Frontal cortex (tissue), 4 donors: ENCODE data around the gene GZF1. TPM values are rescaled to one million over a fixed set of nuclear protein-coding genes. Genes with fewer than 3 reads are reported as not detected.
"Not testable (repeated sequence)": the region's sequence is repeated elsewhere in the genome, so short reads cannot be mapped to it uniquely, and the experiment has no call there.

Experiments
- DNase-seq, 2 donors: peaks; one replicate each; pipeline ENCODE4 v3.0.0; 2012; ENCODE audit warnings: low spot score in 2 of 2
- FAIRE-seq: peaks from 2 replicates; lab custom pipeline; 2012; peaks lifted over from hg19 to GRCh38; lab: Jason Lieb, UNC
- total RNA-seq: library from RNA; depleted of rRNA; stranded (reverse); fragments of >200 nt; gene quantifications from one replicate; pipeline ENCODE4 v1.2.3, GENCODE V29; 2014
- donor health status: control.
- donor health status: control.
- donor health status: control.

Gene GZF1
- total RNA-seq, 1 donor from 2014 or later = 17.9 TPM

DNA sequence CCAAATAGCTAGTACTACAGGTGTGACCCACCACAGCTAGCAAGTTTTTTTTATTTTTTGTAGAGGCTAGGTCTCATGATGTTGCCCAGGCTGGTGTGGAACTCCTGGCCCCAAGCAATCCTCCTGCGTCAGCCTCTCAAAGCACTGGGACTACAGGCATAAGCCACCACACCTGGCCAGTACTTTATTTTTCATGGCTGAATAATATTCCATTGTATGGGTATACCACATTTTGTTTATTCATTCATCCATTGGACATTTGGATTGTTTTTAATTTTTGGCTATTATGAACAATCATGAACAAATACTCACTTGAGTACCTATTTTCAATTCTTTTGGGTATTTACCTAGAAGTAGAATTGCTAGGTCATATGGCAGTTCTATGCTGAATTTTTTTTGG is 18.4 kb upstream of the GZF1 start:
- no peak for DNase-seq
- FAIRE-seq = no peak

DNA sequence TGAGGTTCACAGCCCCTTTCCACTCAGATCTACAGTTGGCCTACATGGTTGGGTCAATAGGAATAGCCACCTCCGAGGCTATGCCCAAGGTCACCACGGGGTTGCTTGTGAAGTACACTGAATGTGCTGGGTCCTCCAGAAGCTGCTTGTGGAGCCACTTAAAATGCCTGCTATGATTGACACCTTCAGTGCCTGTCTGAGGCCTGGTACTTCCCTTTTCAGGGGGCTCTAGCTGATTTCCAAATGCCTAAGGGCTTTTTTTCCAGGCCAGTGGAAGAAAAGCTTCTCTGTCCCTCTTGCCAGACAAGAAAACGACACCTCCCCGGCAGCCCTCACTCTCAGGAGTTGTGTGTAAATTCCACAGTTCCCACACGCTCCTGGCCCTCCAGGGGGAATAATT is 17.6 kb upstream of the GZF1 start:
- FAIRE-seq (no peak), DNase-seq (no peak)

DNA sequence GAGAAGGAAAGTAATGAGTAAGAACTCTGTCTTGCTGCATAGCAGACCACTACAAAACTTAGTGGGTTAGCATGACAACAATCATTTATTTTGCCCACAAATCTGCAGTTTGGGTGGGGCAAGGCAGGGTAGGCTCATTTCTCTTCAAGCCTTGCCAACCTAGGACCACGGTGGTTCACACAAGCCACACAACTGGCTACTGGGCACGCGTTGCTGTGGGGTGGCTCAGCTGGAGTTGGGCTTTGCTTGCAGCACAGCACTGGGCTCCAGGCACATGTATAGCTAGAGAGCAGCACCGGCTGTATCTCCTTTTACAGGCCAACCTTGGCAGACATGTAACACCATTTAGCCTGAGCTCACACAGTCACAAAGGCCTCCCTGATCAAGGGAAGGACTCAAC is 16.0 kb upstream of the GZF1 start:
- FAIRE-seq (no peak), DNase-seq (no peak)

DNA sequence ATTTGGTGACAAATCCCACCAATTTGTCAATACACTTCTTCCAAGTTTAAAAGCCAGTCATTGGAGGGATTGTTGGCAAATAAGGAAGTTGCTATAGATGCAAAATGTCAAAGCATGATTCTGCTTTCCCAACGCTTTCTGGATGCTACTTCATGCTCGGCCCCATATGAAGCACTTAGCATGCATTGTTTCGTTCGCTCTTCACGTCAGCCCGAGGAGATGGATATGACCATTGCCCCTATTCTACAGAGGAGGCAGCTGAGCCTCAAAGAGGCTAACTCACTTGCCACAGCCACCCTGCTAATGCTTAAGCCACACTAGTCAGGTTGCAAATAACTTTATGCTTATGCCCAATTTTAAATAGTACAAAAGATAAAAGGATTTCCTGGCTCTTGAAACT is 14.2 kb upstream of the GZF1 start:
- DNase-seq (no peak), FAIRE-seq (no peak)

DNA sequence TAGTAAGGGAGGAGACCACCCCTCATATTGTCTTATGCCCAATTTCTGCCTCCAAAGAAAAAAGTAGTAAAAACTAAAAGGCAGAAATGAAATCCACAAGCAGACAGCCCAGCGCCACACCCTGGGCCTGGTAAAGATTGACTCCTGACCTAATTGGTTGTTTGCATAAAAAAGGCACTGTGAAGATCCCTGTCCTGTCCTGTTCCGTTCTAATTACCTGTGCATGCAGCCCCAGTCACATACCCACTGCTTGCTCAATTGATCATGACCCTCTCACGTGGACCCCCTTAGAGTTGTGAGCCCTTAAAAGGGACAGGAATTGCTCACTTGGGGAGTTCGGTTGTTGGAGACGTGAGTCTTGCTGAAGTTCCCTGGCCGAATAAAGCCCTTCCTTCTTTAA is 13.5 kb upstream of the GZF1 start:
- DNase-seq, FAIRE-seq: not testable (repeated sequence)

DNA sequence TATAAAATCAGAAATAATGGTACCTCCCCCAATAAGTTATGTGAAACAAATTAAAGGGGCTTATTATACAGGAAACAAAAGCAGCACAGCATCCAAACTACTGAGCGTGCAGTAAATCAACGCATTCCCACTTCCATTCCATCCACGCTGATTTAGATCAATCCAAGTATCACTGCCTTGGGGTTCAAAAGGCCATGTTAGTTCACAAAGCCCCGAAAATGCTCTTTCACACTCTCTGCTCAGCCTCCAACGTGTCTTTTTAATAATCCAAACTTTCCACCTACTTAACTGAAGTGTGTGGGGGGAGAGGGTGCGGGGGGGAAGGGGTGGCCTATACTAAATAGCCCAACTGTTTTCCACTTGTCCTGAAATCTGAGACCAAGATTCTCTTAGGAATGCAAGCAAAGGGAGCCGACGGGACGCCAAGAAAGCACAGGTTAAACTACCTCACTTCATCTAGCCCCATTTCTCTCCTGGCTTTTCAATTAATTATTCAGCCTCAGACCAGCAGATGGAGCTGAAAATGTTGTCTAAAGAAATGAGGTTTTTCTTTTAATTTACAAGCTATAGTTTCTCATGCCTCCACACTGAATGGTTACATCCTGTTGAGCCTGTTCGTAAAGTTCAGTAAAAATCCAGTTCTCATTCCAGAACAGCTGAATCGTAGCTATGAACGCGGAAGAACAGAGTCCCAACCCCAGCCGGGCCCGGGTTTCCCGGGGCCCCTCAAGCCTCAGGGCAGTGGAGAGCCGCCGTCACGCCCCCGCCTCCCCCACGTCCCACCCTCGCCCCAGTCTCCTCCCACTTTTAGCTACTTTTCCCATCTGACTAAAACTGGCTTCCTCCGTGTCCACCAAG is 12.4 kb upstream of the GZF1 start:
- FAIRE-seq = no peak
- DNase-seq = peak in 1 of 2 donors; percentile 74

DNA sequence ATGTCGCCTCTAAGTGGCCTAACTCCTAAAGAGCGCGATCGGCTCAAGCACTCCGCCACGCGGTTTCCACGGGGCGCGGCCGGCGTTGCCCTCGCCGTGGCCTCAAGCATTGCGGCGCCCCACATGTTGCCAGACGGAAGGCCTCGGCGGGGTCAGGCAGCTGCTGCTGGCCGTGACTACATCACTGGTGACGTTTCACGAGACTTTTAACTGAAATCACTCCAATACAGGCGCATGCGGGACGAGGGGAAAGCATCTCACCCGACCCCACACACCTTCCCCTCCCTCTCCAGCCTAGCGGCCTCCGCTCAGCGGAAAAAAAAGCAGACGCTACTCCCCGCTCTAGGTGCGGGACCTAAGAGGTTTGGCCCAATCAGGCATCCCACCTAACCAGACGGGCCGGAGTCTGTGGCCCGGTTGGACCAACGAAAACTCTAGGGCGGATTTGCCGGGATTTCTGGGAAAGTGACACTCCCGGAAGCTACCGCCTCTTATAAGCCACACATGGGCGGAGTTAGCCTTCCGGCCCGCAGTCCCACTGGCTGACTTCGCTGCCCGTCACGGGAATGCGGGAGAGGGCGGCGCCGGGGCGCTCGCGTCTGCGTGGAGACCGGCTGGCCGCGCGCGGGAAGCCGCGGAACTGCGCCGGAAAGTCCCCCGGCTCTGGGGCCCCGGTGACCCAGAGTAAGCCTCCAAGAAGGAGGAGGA is 11.6 kb upstream of the GZF1 start, which contains the start of gene NXT1:
Gene NXT1 (plus strand): TSS at position 596 of the 708 bp plus-strand sequence. CDS start 3,251 bp downstream, outside the sequence.
- FAIRE-seq (no peak), DNase-seq (peak; percentile 93 to 94)

DNA sequence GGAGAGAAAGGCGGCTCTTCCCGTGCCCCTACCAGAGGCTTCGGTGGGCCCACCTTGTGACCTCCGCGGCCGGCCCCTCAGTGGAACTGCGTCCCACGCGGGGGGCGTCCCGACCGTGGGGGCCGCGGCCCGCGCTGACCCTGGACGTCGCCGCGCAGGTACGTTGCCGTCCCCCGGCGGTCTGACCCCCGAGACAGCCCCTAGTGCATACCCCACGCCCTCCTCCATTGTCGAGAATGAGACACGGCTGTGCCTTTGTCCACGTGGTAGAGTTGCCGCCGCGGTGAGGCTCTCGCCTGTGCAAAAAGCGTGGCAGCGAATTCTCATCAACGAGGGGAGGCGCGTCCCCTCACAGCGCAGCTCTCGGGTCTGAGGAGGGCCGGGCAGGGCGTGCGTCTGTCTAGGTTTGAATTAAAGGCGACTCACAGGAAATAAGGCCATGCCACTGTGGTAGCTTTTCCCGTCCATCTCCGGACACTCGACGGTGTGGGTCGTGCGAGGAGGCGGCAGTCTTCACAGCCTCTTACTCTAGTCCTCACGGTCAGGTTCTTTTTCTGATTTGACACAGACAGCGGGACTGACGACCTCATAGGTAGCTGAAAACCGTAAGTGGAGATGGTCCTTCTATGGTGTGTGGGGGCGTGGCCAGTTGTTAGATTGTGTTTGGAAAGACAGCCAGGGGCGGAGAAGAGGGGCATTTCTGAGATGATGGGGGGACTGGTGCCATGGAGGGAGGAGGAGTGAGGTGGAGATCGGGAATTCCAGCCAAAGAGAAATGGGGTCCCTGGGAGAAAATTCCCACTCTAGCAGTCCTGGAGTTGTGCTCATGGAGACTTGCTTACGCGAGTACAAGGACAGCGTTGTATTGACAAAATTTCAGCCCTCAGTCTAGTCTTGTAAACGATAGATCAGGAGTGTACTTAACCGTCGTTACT is 10.8 kb upstream of the GZF1 start:
- no peak for FAIRE-seq
- peak in 1 of 2 donors; percentile 31 for DNase-seq

DNA sequence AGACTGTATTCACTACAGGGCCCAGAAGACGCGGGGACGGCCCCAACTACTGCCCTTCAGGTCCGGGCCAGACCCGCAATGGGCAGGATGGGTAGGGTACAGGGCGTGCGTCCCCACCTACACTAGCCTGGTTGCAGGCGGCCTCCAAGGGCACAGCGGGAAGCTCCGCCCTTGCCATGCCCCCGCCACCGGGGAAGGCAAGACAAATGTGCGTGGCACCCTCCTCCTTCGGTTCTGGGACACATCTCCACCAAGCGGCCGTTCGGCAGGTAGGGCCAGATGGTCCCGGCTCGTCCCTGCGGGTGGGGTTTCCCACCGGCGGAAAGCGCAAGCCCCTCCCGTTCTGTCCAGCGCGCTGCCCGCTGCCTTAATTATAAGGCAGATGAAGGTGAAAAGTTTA is 5.8 kb upstream of the GZF1 start:
- FAIRE-seq (no peak), DNase-seq (no peak)

DNA sequence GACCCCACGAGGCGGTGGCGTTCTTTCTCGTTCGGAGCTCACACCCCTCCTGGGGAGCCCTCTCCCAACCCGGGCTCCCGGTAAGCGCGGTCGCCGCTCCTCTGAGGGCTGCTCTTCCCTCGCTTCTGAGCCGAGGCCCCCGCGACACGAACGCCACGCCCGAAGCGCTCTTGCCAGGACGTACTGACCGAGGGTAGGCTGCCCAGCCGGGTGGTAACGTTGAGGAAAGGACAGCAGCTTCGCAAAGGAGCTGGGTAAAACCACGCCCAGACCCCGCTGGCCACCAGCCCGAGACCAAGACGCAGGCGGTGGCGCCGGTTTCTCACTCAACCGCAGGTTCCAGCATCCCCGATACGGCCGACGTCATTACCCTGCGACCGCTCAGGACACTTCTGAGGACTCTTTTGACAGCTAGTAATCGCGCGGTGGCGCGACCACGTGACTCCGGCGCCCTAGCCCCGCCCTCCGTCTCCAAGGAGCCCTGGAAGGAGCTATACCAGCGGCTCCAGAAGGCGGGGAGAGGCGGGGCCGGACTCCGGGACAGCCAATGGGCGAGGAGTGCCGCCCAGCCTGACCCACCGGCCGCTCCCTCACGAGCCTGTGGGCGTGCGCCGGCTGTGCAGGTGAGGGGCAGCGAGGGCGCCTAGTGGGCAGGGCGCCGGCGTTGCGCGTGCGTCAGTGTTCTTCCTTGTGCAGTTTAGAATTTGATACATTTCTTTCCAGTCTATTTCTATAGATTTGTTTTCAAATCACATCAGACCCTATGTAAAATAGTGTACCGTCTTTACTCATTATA is 4.0 kb upstream of the GZF1 start:
- FAIRE-seq = no peak
- peak; percentile 85 to 91 for DNase-seq

DNA sequence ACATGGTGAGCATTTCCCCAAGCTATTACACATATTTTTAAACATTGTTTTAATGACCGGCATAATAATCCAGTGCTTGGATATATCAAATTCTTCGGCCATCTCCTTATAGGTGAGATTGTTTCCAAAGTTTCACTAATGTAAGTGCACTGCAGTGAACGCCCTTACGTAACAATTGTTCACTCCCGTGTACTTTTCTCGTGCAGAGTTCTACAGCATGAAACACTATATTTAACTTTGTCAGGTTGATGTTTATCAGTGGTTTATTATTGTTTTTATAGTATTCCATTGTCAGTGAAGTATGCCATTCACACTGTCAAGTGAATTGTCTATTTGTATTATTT is 3.4 kb upstream of the GZF1 start:
- FAIRE-seq = no peak

DNA sequence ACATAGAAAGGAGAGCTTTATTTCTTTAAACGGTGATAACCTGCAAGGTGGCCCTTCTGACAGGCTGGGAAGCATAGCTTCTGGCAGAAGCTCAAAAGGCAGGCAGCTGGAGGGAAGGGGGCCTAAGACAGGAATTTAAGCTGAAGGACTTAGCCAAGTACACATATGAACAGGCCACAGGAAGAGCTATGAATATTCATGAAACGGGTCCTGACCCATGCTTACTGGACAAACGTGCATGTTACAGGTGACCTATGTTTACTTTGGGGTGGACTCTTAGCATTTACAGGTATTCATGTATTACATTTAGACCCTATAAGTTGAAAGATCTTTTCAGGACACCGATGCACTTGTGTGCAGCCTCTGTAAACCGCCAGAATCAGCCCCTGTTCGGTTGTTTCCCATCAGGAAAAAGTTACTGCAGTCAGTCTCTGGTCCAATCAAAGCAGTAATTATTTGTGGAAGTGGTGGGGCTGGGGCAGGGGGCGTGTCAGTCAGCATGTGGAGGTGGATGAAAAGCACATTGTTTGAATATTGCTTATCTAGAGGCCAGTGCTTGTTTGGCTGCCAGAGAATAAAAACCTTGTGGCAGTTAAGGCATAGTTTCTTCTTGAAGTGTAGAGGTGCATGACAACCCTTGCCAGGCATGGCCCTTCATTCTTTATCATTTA is 2.9 kb upstream of the GZF1 start:
- FAIRE-seq = no peak
- DNase-seq = no peak

More for the DNA sequence above, 3.4 kb upstream of the GZF1 start:
- DNase-seq = no peak

DNA sequence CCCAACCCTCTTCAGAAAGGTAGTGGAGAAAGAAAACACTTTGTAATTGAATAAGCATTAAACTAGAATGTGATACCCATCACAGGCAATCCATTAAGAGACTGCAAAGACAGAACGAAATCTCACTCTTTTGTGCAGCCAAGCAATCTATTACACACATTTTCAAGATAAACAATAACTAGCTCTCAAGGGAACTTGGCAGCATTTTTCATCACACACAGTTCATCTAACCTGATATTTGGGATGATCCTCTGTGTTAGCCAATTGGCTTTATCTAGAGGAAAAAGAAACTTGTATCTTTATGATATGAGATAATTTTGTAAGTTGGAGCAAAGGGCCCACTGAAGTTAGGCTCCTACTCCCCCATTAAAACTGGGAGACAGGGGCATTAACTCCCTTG is 1.5 kb upstream of the GZF1 start:
- DNase-seq (no peak), FAIRE-seq (no peak)

DNA sequence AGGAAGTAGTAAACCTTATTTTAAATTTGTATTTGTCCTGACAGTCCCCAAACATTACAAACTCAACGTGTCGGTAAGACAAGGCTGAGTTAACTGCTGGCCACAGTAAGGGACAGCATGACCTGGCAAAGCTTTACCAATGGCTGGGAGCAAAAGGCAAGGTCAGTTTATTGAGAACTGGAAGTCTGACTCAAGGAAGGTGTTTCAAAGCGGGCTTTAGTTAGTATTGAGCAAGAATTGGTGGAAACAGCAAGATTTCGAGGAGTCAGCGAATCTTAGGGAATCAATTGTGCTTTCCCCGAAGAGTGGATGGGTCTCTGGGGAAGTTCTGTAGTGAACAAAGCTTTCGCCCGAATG is 885 bp upstream of the GZF1 start:
- DNase-seq = no peak
- FAIRE-seq = no peak

DNA sequence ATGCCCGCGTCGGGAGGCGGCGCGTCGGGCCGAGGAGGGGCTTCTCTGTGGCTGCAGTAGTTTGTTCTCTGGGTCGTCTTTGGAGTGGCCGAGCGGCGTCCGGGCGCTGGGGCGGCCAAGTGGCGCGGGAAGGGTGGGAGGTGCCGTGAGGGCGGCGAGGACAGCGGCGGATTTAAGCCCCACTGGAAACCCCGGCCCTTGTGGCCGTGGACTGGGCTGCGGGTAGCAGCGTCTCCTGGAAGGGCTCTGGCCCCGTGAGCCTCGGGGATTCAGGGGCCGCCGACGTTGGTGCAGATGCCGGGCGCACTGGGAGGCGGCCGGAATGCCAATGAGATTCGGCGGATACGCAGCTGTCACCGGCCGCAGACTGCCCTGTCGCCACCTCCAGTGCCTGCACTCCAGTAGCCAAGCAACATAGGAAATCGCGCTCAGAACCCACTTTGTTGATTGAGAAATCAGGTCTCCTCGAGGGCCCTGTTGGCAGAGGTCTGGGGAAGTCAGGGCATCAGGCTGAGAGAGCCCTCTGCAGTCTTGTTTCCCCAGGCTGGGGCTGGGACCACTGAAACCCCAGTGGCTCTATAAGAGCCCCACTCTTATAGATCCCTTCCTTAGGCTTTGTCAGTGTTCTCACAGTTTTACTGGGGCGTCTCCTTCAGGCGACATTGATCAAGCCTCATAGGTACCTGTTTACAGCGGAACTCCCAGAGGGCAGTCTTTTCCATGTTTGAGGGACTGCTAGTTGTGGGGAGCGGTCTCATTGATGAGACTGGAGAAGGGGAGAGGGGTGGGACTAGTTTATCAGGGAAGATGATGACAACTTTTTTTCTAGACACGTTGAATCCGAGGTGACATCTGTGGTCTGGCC is 642 bp downstream of the GZF1 start:
- DNase-seq = peak; percentile 33 to 48
- no peak for FAIRE-seq

DNA sequence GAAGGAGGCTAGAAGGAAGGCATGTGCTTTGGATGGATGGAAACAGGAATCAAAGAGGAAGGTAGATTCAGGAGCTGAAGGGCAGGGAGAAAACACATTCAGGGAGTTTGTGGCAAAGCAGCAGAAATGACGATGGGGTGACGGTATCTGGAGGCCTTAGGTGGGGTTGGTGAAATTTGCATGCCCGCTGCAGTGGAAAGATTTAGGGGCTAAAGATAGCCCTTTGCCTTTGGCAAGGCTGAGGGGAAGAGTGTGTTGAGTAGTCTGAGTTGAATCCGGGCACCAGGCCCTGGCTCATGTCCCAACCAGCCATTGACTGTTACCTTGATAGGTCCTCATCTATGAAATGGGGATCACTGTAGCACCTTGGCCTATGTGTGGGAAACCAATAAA is 1.3 kb downstream of the GZF1 start:
- FAIRE-seq (no peak), DNase-seq (no peak)

DNA sequence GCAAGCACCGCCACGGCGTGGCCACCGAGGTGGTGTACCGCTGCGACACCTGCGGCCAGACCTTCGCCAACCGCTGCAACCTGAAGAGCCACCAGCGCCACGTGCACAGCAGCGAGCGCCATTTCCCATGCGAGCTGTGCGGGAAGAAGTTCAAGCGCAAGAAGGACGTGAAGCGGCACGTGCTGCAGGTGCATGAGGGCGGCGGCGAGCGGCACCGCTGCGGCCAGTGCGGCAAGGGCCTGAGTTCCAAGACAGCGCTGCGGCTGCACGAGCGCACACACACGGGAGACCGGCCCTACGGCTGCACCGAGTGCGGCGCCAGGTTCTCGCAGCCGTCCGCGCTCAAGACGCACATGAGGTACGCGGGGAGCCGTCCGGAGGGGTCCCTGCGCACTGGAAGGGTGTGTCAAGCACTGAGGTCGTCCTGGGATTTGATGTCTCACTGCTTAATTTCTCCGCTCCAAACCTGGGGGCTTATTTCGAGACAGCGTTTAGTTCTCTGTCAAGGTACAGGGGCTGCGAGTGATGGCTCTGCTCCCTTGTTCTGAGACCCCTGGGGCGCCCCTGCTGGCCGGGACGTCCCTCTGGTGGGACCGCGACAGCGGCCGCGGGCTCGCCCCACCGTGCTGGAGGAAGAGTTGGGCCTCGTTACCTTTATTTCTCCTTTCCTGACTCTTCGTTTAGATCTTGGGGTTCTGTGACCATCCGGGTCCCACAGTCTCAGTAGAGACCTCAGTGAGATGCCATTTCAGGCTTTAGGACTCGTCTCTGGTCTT is 3.6 kb downstream of the GZF1 start:
- no peak for DNase-seq
- FAIRE-seq = no peak
